WERI-Rb-1 (cell line): ENCODE measurements around the gene CELSR1.

Source experiments
- DNase-seq: peaks from one replicate; pipeline ENCODE4 v3.0.0-alpha.2; 2020
- H3K27ac ChIP-seq: fragments of 250-450 bp; sonication (Bioruptor Pico); 2 replicates; pipeline ENCODE4 v1.5.1; 2020; ENCODE audit warnings: mild to moderate bottlenecking, moderate library complexity
- H3K27me3 ChIP-seq: fragments of 250-450 bp; sonication (Bioruptor Pico); 2 replicates; pipeline ENCODE4 v1.5.1; 2021; ENCODE audit warnings: mild to moderate bottlenecking, low read depth, moderate library complexity; ENCODE audit not compliant: insufficient read depth, severe bottlenecking
- H3K36me3 ChIP-seq: fragments of 250-450 bp; sonication (Bioruptor Pico); 2 replicates; pipeline ENCODE4 v1.5.1; 2020; ENCODE audit warnings: mild to moderate bottlenecking, moderate library complexity
- H3K4me3 ChIP-seq: 2 replicates; pipeline ENCODE4 v1.5.1; 2011; ENCODE audit warnings: low read depth, mild to moderate bottlenecking, control low read depth, low read length
- H3K9me3 ChIP-seq: fragments of 250-450 bp; sonication (Bioruptor Pico); 2 replicates; pipeline ENCODE4 v1.5.1; 2021; ENCODE audit warnings: mild to moderate bottlenecking, moderate library complexity; ENCODE audit not compliant: severe bottlenecking
- TF ChIP-seq, protein P1 (sequence below): IDR thresholded peaks from 2 replicates; pipeline ENCODE4 v1.5.1; 2011; ENCODE audit warnings: low read depth, mild to moderate bottlenecking, control low read depth, inconsistent platforms, low read length

The CELSR1 gene

DNA sequence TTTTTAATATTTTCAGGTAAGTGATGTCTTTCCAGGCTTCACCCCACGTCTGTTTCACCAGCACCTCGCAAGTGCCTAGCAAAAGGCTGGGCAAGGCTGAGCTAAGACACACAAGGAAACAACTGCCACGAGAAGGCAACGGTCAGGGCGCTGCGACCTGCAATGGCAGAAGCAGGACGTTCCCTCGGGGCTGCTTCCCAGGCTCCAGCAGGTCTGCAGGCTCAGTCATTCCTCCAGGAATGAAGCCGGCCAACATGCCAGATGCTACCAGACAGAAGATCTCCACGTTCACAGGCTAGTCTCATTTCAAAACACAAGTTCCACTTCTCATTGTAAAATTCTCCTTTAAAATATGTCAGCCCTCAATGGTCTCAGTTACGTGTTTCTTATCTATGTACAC, 45.5 kb downstream of the CELSR1 start:
- no peak overlapping the region for H3K4me3 ChIP-seq
- H3K27me3 ChIP-seq = no peaks in the 10 kb centered on the region
- no peaks in the 10 kb centered on the region for H3K9me3 ChIP-seq
- TF ChIP-seq, protein P1, sequence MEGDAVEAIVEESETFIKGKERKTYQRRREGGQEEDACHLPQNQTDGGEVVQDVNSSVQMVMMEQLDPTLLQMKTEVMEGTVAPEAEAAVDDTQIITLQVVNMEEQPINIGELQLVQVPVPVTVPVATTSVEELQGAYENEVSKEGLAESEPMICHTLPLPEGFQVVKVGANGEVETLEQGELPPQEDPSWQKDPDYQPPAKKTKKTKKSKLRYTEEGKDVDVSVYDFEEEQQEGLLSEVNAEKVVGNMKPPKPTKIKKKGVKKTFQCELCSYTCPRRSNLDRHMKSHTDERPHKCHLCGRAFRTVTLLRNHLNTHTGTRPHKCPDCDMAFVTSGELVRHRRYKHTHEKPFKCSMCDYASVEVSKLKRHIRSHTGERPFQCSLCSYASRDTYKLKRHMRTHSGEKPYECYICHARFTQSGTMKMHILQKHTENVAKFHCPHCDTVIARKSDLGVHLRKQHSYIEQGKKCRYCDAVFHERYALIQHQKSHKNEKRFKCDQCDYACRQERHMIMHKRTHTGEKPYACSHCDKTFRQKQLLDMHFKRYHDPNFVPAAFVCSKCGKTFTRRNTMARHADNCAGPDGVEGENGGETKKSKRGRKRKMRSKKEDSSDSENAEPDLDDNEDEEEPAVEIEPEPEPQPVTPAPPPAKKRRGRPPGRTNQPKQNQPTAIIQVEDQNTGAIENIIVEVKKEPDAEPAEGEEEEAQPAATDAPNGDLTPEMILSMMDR = no peak
- H3K36me3 ChIP-seq = no peaks in the 10 kb centered on the region
- no peak for DNase-seq
- H3K27ac ChIP-seq = no peak overlapping the region

DNA sequence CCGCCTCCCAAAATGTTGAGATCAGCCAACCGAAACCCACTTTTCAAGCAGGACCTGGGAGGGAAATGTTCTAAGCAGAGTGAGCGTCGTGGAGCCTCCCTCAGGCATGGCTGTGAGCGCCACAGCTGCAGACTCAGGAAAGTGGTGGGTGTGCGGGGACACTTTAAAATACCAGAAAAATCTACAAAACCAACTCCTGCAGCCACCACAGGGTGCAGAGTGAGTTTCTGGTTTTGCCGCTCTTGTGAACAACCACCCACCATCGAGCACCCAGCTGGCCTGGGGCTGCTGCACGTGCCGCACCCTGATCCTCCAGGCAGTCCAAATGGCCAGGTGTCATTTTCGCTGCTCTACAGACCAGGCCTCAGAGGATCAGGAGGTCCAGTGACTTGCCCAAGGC, 46.9 kb downstream of the CELSR1 start:
- H3K27me3 ChIP-seq = no peaks in the 10 kb centered on the region
- H3K27ac ChIP-seq = no peak overlapping the region

DNA sequence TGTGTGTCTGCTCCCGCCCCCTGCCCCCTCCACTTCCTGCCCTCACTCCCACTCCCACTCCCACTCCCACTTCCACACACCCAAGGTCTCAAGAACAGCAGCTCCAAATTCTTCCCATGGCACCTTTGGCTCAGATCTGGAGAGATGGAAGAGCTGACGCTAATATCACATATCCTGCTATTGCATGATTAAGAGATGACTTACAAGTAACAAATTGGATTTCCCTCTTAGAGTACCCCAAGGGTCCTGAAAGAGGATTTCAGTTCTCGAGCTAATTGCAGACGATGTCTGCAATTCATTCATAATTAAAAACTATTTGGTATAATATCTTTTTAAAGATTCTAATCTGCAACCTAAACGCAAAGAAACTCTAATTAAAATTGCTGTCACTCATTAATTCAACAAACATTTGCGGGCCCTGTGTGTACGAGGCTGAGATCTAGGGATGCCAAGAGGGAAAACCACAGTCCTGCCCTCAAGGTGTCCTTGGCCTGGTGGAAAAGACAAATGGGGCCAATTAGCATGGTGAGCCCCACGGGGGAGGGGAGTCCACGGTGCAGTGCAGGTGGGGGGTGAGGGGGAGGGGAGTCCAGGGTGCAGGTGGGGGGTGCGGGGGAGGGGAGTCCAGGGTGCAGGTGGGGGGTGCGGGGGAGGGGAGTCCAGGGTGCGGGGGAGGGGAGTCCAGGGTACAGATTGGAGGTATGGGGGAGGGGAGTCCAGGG, 50.3 kb downstream of the CELSR1 start:
- Histone ChIP-seq H3K36me3 (no peaks in the 10 kb centered on the region), H3K27ac (no peak overlapping the region), H3K9me3 (peaks cover 3% of the 10 kb centered on the region), H3K4me3 (no peak overlapping the region), H3K27me3 (no peaks in the 10 kb centered on the region)
- TF ChIP-seq, protein P1 = no peak
- no peak for DNase-seq

More for the DNA sequence above, 46.9 kb downstream of the CELSR1 start:
- no peak for DNase-seq
- Histone ChIP-seq H3K4me3 (no peak overlapping the region), H3K9me3 (no peaks in the 10 kb centered on the region), H3K36me3 (no peaks in the 10 kb centered on the region)
- TF ChIP-seq, protein P1 = no peak

DNA sequence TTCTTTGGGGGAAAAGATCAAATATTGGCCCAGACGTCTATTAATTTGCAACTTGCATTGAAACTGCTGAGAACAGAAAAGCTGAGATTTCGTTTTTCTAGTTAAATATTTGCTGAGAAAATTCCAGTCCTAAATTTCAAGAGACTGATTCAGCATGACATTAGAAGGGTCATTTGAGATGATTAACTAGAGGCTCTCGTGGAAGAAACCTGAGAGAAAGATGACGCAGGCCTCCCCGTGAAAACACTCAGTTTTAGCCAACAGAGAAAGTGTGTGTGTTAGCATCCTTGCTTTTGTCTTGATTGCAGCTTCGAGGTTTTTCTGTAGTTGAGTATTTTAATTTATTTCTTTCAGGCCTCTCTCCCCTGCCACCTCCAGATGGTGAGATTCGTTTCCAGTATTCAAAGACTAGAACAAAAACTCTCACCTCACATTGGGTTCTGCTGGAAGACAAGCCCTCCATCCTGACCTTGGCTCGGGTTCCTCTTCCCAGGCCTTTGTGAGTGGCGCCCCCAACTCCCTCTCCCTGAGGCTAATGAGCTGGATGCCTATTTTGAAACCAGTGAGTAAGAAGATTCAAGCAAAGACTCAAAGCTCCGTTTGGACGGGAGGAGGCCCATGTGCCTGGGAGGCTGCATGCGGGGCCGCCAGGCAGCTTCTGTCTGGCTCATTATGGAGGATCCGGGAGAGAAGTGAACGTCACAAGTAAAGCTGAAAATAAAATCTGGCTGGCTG, 52.4 kb downstream of the CELSR1 start:
- Histone ChIP-seq H3K4me3 (no peak overlapping the region), H3K9me3 (peaks cover 3% of the 10 kb centered on the region), H3K36me3 (no peaks in the 10 kb centered on the region), H3K27me3 (no peaks in the 10 kb centered on the region), H3K27ac (no peak overlapping the region)
- TF ChIP-seq, protein P1 = no peak
- DNase-seq = no peak

DNA sequence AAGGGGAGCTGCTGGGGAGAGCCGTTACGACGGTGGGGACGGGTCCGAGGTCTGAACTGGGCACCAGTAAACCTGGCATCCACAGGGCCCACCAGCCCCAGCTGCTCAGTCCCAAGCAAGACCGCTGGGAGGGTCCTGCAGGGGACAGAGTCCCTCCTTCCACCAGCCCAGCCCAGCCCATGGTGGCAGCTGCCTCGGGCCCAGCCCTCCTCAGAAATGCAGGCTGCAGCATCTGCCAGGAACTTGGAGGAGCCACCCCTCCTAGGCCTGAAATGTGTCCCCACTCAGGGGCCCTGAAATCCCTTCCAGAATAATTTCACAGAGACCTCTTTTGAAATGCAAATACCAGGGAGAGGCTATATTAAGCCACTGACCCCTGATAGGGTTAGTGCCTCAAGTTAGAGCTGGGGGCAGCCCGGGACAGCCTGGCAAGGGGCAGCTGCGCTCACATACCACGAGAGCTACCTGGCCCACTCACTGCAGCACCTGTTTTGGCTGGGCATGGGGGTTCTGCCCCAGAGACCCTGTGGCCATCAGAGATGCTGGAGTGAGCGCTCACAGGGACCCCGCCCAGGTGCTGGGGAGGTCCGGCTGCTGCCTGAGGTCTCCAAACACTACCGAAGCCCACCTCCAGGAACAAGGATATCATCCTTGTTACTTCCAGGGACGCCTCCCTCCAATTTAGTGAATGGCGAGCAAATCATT, 53.1 kb downstream of the CELSR1 start:
- Histone ChIP-seq H3K4me3 (no peak overlapping the region), H3K36me3 (no peaks in the 10 kb centered on the region), H3K27me3 (no peaks in the 10 kb centered on the region), H3K27ac (no peak overlapping the region), H3K9me3 (peaks cover 3% of the 10 kb centered on the region)
- TF ChIP-seq, protein P1 = no peak
- DNase-seq = no peak
